Mucosa of stomach (tissue), 1 donor: ENCODE data around the gene PLXNA2.

ENCODE experiments used
- H3K27me3 ChIP-seq: one replicate; pipeline ENCODE4 v1.7.0; 2013; ENCODE audit warnings: mild to moderate bottlenecking, low read length; ENCODE audit not compliant: control insufficient read depth, insufficient read depth
- H3K36me3 ChIP-seq: one replicate; pipeline ENCODE4 v1.7.0; 2013; ENCODE audit warnings: low read length; ENCODE audit not compliant: control insufficient read depth, insufficient read depth
- H3K4me1 ChIP-seq: one replicate; pipeline ENCODE4 v1.7.0; 2013; ENCODE audit warnings: mild to moderate bottlenecking, low read length; ENCODE audit not compliant: control insufficient read depth, insufficient read depth
- H3K4me3 ChIP-seq: one replicate; pipeline ENCODE4 v1.7.0; 2013; ENCODE audit warnings: low read length
- H3K9ac ChIP-seq: one replicate; pipeline ENCODE4 v1.7.0; 2013; ENCODE audit warnings: mild to moderate bottlenecking, low read length, moderate library complexity
- H3K9me3 ChIP-seq: one replicate; pipeline ENCODE4 v1.7.0; 2013; ENCODE audit warnings: mild to moderate bottlenecking, low read length, moderate library complexity; ENCODE audit not compliant: control insufficient read depth
- donor health status: Pancreatic carcinoma.

Gene PLXNA2

DNA sequence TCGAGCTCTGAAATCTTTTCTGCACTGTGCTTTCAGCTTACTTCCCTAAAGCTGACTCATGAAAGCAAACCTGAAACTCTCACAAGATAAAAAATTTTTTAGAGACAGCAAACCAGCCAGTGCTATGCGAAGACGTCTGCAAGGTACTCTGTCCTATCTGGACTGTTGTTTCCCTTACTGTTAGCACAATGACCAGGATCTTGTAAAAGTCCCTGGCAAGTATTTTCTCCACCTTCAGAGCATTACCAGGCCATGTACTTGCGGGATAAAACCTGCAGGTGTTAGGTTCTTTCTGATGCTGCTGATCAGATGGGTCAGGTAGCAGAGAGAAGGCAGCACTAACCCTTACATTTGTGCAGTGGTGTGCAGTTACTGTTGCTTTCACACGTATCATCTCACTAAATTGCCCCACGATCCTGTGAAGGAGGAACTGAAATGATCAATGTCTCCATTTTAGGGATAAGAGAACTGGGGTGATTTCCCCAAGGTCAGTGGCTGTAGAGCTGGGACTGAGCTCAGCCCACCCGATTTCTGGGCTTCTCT, 56.6 kb downstream of the PLXNA2 start:
- H3K9ac ChIP-seq, result peak overlapping the region; percentile 32
- peaks cover 9% of the 10 kb centered on the region for H3K36me3 ChIP-seq
- H3K27me3 ChIP-seq, result no peaks in the 10 kb centered on the region
- H3K4me3 ChIP-seq, result no peak overlapping the region
- H3K9me3 ChIP-seq, result no peaks in the 10 kb centered on the region
- peaks cover 58% of the 10 kb centered on the region for H3K4me1 ChIP-seq

DNA sequence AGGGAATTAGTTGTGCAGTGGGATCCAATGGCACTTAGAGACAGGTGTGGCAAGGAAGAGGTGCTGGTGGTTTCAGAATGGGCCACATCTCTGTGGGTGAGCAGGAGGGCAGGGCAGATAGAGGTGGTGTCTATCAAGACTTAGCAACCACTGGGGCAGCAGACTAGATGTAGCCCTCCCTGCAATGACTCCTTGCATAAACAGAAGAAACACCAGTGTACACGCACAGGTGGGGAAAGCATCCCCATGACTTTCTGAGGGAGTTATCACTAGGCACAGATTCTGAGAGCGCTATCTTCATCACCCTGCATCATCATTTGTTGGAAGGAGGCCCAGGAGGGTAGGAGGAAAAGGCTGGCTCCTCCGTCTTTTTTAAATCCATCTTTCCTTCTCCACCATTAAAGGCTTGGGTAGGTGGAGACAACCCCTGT, 58.4 kb downstream of the PLXNA2 start:
- no peak overlapping the region for H3K4me3 ChIP-seq
- H3K9me3 ChIP-seq, result no peaks in the 10 kb centered on the region
- peaks cover 75% of the 10 kb centered on the region for H3K4me1 ChIP-seq
- H3K27me3 ChIP-seq, result no peaks in the 10 kb centered on the region
- H3K36me3 ChIP-seq, result peaks cover 6% of the 10 kb centered on the region
- H3K9ac ChIP-seq, result no peak overlapping the region

- H3K36me3 ChIP-seq, result no peaks in the 10 kb centered on the region
- H3K4me1 ChIP-seq, result peaks cover 82% of the 10 kb centered on the region
- H3K27me3 ChIP-seq, result no peaks in the 10 kb centered on the region
- H3K9ac ChIP-seq, result no peak overlapping the region
- H3K4me3 ChIP-seq, result no peak overlapping the region
- H3K9me3 ChIP-seq, result no peaks in the 10 kb centered on the region
These were observed 59.1 kb downstream of the PLXNA2 start for GRCh38 chr1:208184966-208185654.

DNA sequence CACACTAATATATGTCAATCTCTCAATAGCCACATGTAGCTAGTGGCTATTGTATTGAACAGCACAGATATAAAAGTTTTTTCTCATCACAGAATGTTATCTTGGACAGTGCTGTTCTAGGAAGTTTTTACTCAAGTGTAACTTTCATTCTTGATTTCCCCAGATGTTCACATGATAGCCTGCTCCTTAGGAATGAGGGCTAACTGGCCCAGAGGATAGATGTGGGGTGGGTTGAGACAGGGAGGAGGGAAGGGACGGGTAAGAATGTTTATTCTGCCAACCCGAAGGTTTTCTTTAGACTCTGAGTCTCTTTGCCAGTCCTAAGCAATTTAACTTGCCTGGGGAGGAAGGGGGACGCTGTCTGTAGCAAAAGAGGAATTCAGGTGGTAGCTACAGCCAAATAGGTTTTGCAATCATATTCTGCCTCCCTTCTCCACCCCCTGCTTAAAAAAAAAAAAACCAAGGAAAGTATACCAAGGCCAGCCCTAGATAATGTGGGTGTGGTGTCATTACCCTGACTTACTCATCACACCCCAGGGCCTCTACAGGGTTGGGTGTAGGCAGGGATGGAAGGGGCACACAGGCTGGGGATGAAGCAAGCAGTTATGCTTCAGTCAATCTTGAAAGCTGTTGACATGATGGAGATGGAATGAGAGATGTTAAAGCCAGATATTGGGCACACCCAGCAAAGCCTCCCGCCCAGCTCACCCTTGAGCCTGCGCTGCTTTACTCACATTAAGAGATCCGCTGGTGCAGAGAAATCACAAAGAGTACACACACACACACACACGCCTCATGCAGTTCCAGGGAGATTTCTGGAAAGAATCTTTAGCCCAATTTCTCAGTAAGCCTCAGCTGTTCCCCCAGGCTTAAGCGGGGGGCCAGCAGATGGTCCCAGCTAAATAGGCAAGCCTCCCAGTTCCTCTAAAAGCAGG, 59.9 kb downstream of the PLXNA2 start:
- no peak overlapping the region for H3K9ac ChIP-seq
- no peaks in the 10 kb centered on the region for H3K27me3 ChIP-seq
- H3K9me3 ChIP-seq, result no peaks in the 10 kb centered on the region
- no peaks in the 10 kb centered on the region for H3K36me3 ChIP-seq
- peaks cover 91% of the 10 kb centered on the region for H3K4me1 ChIP-seq
- no peak overlapping the region for H3K4me3 ChIP-seq

- Histone ChIP-seq H3K9ac (no peak overlapping the region), H3K4me3 (no peak overlapping the region), H3K9me3 (no peaks in the 10 kb centered on the region), H3K4me1 (peaks cover 94% of the 10 kb centered on the region), H3K36me3 (no peaks in the 10 kb centered on the region), H3K27me3 (no peaks in the 10 kb centered on the region)
These were observed 61.1 kb downstream of the PLXNA2 start for GRCh38 chr1:208182880-208183645.

DNA sequence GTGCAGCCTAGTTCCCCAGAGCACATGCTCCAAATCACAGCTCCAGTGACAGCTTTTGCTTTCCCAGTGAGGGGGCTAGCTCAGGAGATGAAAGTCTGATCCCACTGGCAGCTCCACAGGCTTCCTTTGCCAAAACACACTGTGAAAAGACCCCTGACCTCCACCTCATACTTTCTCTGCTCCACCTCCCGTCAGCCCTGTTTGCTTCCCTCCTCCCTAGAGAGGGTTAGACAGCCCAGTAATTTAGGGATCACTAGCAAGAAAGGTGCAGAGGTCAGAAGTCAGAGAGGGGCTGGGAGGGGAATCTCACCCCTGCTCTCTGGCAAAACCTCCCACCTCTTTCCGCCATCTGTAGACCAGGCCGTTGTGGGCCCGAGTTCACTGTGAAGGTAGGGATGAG, 62.8 kb downstream of the PLXNA2 start:
- H3K9ac ChIP-seq, result no peak overlapping the region
- H3K36me3 ChIP-seq, result no peaks in the 10 kb centered on the region
- H3K4me3 ChIP-seq, result no peak overlapping the region
- peaks cover 97% of the 10 kb centered on the region for H3K4me1 ChIP-seq
- H3K27me3 ChIP-seq, result no peaks in the 10 kb centered on the region
- H3K9me3 ChIP-seq, result no peaks in the 10 kb centered on the region

DNA sequence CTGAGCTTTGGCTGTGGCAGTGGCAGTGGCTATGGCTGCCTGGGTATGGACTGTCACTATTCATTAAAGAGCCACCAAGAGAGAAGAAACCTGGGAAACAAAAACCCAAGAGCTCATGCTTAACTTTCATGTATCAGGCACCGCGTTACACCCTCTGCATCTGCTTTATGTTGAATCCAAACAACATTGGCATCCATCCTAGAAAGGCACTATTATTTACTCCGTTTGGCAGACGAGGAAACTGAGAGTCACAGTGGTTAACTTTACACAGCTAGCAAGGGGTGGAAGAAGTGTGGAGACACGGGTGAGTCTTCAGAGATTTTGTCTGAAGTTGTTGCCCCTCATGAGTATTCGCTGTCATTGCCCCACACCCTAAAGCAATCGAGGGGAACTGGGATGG, 63.8 kb downstream of the PLXNA2 start:
- Histone ChIP-seq H3K4me1 (peaks cover 95% of the 10 kb centered on the region), H3K36me3 (no peaks in the 10 kb centered on the region)

DNA sequence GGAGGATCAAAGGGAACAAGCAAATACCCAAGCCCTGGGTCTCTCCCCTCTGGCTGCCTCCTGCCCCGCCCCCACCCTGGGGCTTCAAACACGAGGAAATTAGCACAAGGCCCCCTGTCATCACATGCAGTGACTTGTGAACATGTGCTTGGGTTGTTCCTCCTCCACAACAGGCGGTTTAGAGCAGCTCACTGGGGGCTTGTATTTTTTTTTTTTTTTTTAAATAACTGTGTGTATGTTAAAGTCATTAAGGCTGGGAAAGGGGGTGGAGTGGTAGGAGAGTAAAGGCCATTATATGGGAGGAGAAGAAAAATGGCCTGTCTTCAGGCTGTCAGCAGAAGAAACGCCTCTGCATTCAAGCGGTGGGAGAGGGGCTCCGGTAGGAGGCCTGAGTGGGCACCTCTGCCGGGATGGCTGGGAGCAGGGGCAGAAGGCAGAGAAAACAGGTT, 64.2 kb downstream of the PLXNA2 start:
- Histone ChIP-seq H3K9me3 (no peaks in the 10 kb centered on the region), H3K4me1 (peaks cover 95% of the 10 kb centered on the region)

More for the DNA sequence above, 63.8 kb downstream of the PLXNA2 start:
- Histone ChIP-seq H3K27me3 (no peaks in the 10 kb centered on the region), H3K9ac (no peak overlapping the region), H3K4me3 (no peak overlapping the region), H3K9me3 (no peaks in the 10 kb centered on the region)

GRCh38 chr1:208179263-208179816, 64.8 kb downstream of the PLXNA2 start:
- no peak overlapping the region for H3K4me3 ChIP-seq
- peak overlapping the region; percentile 5 for H3K9ac ChIP-seq
- peaks cover 95% of the 10 kb centered on the region for H3K4me1 ChIP-seq
- H3K36me3 ChIP-seq, result no peaks in the 10 kb centered on the region
- H3K27me3 ChIP-seq, result no peaks in the 10 kb centered on the region
- H3K9me3 ChIP-seq, result no peaks in the 10 kb centered on the region

More for the DNA sequence above, 64.2 kb downstream of the PLXNA2 start:
- no peaks in the 10 kb centered on the region for H3K36me3 ChIP-seq
- no peak overlapping the region for H3K4me3 ChIP-seq
- H3K27me3 ChIP-seq, result no peaks in the 10 kb centered on the region
- peak overlapping the region; percentile 5 for H3K9ac ChIP-seq

GRCh38 chr1:208178091-208178529, 66.1 kb downstream of the PLXNA2 start:
- Histone ChIP-seq H3K9me3 (no peaks in the 10 kb centered on the region), H3K27me3 (no peaks in the 10 kb centered on the region), H3K36me3 (no peaks in the 10 kb centered on the region), H3K9ac (no peak overlapping the region), H3K4me1 (peaks cover 85% of the 10 kb centered on the region), H3K4me3 (no peak overlapping the region)

- Histone ChIP-seq H3K4me1 (peaks cover 85% of the 10 kb centered on the region), H3K27me3 (no peaks in the 10 kb centered on the region), H3K4me3 (no peak overlapping the region), H3K9me3 (no peaks in the 10 kb centered on the region), H3K9ac (no peak overlapping the region), H3K36me3 (peaks cover under 1% of the 10 kb centered on the region)
These were observed 66.5 kb downstream of the PLXNA2 start for GRCh38 chr1:208177656-208178055.
